Astrocyte of the spinal cord (primary cell): ENCODE data around the gene GXYLT2.
"Not testable (repeated sequence)": the region's sequence is repeated elsewhere in the genome, so short reads cannot be mapped to it uniquely, and the experiment has no call there.

Source experiments
- DNase-seq: peaks from one replicate; pipeline ENCODE4 v3.0.0; 2011; ENCODE audit warnings: low read depth, low spot score
- H3K4me3 ChIP-seq: 2 replicates; pipeline ENCODE4 v1.5.1; 2011; ENCODE audit warnings: low read depth, mild to moderate bottlenecking, low read length, moderate library complexity
- in situ Hi-C: cut with HindIII; loops from 2 replicates; pipeline ENCODE4 v1.10.0; 2017; ENCODE audit warnings: low sequenced_read_pairs
- TF ChIP-seq, protein P1 (sequence below): IDR thresholded peaks from 2 replicates; pipeline ENCODE4 v1.5.1; 2012; ENCODE audit warnings: low read depth, mild to moderate bottlenecking, low read length, inconsistent platforms

GXYLT2 gene

DNA sequence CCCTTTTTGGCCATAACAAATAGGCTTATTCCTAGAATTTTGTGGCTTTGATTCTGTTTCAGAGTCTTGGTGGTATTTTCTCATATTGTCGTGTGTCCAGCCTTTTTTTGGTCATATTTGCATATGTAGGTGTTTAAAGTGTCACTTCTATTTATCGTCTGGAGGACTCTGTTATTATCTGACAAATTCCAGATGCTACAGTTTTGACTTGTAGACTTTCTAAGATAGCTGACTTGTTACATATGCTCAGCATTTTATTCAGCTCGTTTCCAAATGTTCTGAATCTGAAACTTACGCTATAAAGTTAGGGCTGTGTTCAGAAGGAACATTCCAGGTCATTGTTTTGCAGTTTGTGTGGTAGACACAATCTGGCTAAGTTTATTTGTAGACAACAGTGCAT, 110.6 kb downstream of the GXYLT2 start:
- no peak for DNase-seq
- in situ Hi-C loops: no loop called here
- peak overlapping the region; percentile 85 for H3K4me3 ChIP-seq
- TF ChIP-seq, protein P1, sequence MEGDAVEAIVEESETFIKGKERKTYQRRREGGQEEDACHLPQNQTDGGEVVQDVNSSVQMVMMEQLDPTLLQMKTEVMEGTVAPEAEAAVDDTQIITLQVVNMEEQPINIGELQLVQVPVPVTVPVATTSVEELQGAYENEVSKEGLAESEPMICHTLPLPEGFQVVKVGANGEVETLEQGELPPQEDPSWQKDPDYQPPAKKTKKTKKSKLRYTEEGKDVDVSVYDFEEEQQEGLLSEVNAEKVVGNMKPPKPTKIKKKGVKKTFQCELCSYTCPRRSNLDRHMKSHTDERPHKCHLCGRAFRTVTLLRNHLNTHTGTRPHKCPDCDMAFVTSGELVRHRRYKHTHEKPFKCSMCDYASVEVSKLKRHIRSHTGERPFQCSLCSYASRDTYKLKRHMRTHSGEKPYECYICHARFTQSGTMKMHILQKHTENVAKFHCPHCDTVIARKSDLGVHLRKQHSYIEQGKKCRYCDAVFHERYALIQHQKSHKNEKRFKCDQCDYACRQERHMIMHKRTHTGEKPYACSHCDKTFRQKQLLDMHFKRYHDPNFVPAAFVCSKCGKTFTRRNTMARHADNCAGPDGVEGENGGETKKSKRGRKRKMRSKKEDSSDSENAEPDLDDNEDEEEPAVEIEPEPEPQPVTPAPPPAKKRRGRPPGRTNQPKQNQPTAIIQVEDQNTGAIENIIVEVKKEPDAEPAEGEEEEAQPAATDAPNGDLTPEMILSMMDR: no peak

DNA sequence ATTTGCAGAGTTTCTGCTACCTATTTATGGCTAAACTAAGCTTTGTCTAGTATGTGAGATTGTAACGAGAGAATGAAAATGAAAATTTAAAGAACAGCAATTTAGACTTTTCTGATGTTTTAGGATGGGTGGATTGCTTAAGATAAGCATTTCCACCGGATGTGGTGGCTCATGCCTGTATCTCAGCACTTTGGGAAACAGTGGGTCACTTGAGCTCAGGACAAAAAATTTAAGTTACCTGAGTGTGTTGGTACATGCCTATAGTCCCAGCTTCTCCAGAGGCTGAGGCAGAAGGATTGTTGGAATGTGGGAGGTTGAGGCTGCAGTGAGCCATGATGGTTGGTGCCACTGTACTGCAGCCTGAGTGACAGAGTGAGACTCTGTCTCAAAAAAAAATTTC, 112.1 kb downstream of the GXYLT2 start:
- no peak overlapping the region for H3K4me3 ChIP-seq
- TF ChIP-seq, protein P1: no peak
- DNase-seq: no peak
- in situ Hi-C loops: no loop called here

DNA sequence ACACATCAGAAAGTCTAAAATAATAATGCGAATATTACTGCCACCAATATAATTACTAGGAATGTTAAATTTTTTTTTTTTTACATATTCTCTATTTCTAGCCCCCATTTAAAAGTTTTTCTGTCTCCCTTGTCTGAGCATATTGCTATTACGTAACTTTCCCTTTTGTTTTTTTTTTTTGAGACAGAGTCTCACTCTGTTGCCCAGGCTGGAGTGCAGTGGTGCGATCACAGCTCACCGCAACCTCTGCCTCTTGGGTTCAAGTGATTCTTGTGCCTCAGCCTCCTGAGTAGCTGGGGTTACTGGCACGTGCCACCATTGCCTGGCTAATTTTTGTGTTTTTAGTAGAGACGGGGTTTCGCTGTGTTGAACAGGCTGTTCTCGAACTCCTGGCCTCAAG, 115.2 kb downstream of the GXYLT2 start:
- DNase-seq, in situ Hi-C loops: not testable (repeated sequence)

DNA sequence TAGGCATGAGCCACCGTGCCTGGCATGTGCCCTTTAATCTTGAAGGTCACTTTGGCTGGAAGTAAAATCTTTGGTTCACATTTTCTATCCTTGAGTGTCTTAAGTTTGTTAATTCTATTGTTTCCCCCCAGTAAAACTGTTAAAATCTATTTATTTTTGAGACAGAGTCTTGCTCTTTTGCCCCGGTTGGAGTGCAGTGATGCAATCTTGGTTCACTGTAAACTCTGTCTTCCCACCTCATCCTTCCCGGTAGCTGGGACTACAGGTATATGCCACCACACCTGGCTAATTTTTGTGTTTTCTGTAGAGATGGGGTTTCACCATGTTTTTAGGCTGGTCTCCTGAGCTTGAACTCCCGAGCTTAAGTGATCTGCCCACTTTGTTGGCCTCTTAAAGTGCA, 116.5 kb downstream of the GXYLT2 start:
- TF ChIP-seq, protein P1: no peak
- DNase-seq: no peak
- no peak overlapping the region for H3K4me3 ChIP-seq
- in situ Hi-C loops: no loop called here

More for the DNA sequence above, 115.2 kb downstream of the GXYLT2 start:
- H3K4me3 ChIP-seq: not testable (repeated sequence)

DNA sequence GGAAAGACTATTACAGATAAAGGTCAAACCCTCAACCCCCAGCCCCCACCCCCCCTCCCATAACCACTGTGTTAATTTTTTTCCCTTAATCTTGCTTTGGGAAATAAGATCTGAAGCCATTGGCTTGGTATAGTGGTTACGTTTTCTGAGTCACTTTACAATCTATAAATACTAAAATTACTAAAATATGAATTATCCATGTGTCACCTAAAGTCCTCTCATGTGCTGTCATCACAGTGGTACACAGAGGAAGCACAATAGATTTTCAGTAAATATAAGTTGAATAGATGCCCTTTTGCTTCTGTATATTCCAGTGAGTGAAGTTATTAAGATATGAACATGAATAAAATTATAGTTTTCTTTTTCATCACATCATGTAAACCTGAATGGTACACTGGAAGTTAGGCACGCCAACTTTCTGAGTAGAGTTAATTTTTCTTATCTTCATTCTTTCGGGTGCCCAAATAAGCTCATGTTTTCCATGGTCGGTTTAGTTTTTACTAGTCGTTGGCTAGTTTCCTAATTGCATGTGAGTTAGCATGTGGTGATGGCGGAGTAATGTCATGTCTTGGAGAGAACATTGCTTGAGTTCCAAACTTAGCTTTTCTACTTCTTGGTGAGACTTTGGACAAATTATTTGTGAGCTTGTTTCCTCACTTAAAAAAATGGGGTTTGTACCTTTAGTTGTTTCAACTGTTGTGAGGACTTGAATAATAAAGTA, 120.3 kb downstream of the GXYLT2 start:
- no peak for DNase-seq
- H3K4me3 ChIP-seq: no peak overlapping the region
- TF ChIP-seq, protein P1: no peak

DNA sequence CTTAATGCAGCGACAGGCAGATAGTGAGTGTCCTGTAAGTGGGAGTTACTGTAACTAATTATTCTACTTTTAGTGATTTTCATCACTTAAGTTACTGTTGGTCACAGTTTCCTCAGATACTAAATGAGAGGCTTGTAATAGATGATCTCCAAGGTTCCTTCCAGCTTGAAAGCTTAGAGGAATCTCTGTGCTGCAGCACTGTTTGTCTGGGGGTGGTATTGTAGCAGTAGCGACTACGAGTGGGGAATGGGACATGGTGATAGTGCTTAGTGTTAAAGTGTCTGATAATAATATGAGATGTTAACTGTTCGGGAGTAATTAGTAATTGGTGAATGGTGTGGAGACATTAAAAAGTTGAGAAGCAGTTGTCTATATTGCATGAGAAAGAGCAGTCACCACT, 121.2 kb downstream of the GXYLT2 start:
- H3K4me3 ChIP-seq: no peak overlapping the region
- no peak for DNase-seq
- in situ Hi-C loops: no loop called here
- TF ChIP-seq, protein P1: no peak

More for the DNA sequence above, 120.3 kb downstream of the GXYLT2 start:
- in situ Hi-C loops: no loop called here

DNA sequence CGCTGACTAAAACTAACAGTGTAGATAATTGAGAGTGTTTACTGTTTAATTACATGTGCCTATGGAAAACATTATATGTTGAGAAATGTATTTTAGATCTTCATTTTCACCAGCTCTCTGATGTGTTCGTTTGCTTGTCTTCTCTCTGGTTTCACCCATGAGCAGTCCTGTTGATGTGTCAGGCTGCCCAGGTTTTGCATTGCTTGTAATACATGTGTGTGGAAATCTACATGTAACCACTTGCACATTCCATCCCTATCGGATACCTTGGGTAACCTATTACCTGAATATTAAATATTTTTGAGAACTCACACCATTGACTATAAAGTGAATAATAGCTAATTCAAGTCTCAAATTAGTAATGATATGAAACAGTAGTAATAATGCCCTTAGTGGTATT, 121.9 kb downstream of the GXYLT2 start:
- no peak for DNase-seq
- TF ChIP-seq, protein P1: no peak
- in situ Hi-C loops: no loop called here
- H3K4me3 ChIP-seq: no peak overlapping the region
